Measurements from ENCODE around the gene ARID1B. TPM values are rescaled to one million over a fixed set of nuclear protein-coding genes. Genes with fewer than 3 reads are reported as not detected.

ARID1B gene
- total RNA-seq, 1 experiment from 2014 or later = 86.3 TPM

DNA sequence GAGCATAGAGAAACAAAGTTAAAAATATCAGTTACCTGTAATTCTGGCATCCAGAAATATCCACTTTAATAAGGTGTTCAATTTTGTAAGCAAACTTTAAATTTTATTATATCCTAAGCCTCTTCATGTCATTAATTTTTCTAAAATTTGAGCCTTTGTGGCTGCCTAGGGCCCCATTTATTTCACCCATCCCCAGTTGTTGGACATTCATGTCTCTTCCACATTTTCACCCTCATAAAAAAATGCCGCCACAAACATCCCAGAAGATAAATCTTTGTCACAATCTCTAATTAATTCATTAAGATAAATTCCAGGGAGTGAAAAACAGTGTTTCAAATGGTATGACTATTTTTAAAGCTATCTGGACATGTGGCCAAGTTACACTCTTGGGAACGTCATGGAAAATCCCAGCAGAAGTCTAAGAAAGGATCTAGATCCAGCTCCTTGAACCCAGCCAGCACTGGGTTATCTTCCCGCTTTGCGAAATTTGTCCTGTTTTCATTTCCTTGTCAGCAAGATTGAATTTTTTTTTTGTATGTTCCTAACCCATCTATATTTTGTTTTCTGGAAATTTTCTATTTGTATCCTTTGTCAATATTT lies 448.9 kb downstream of the ARID1B start:
- no peaks in the 10 kb centered on the region for H3K36me3 ChIP-seq (ENCODE audit: insufficient read depth, low read length, poor library complexity, severe bottlenecking)
- POLR2A ChIA-PET (ENCODE audit: low non-redundant PET) = no interaction called here
- no peak overlapping the region for H3K27ac ChIP-seq (ENCODE audit: low read depth, low read length, poor library complexity, severe bottlenecking)
- H3K4me1 ChIP-seq (ENCODE audit: insufficient read depth, low read length, poor library complexity, severe bottlenecking) = no peaks in the 10 kb centered on the region
- intact Hi-C loops (cut with micrococcal nuclease; ENCODE audit: unreplicated experiment) = no loop called here
- no peak overlapping the region for H3K4me3 ChIP-seq (ENCODE audit: low read depth, low read length, poor library complexity, severe bottlenecking)
- H3K9me3 ChIP-seq (ENCODE audit: low read depth, low read length, poor library complexity, severe bottlenecking) = no peaks in the 10 kb centered on the region
- TF ChIP-seq, protein P1, sequence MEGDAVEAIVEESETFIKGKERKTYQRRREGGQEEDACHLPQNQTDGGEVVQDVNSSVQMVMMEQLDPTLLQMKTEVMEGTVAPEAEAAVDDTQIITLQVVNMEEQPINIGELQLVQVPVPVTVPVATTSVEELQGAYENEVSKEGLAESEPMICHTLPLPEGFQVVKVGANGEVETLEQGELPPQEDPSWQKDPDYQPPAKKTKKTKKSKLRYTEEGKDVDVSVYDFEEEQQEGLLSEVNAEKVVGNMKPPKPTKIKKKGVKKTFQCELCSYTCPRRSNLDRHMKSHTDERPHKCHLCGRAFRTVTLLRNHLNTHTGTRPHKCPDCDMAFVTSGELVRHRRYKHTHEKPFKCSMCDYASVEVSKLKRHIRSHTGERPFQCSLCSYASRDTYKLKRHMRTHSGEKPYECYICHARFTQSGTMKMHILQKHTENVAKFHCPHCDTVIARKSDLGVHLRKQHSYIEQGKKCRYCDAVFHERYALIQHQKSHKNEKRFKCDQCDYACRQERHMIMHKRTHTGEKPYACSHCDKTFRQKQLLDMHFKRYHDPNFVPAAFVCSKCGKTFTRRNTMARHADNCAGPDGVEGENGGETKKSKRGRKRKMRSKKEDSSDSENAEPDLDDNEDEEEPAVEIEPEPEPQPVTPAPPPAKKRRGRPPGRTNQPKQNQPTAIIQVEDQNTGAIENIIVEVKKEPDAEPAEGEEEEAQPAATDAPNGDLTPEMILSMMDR (conservative IDR thresholded peaks at IDR 0.05; ENCODE audit: low read depth, low read length) = no peak
- TF ChIP-seq EZH2 (IDR thresholded peaks at IDR 0.05; ENCODE audit: borderline replicate concordance, low read depth, low read length, poor library complexity, severe bottlenecking) = no peak
- no peak for DNase-seq (ENCODE audit: low spot score)
- CTCF ChIA-PET = interaction anchor here (0.6 kb wide), 1 partner anchor 56 kb away, joined by 16 read pairs; no protein-coding TSS in a partner anchor
- H3K27me3 ChIP-seq (replicated peaks; ENCODE audit: insufficient read depth, low read depth, low read length, poor library complexity) = no peaks in the 10 kb centered on the region
- BruUV-seq (replicated peaks) = no TSS peak

DNA sequence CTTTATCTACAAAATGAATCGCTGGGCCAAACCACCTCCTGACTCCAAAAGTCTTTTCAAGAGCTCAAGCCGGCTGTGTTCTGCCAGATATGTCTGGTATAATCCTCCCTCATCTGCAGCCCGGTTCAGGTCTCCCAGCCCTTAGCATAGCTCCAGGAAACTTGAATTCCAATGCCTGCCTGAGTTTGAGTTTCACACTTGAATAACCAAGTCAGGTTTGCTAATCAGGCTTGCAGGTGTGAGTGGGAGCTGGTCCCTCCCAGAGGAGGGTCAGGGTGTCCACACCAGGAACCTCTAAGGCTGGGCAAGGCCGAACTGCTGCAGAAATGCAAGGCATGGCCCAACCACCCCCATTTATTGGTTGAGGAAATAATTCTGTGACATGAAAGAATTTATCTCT lies 449.6 kb downstream of the ARID1B start:
- CTCF ChIA-PET = no interaction called here
- no peaks in the 10 kb centered on the region for H3K36me3 ChIP-seq (ENCODE audit: insufficient read depth, low read length, poor library complexity, severe bottlenecking)
- POLR2A ChIA-PET (ENCODE audit: low non-redundant PET) = no interaction called here
- TF ChIP-seq, protein P1 (conservative IDR thresholded peaks at IDR 0.05; ENCODE audit: low read depth, low read length) = no peak
- no peak for TF ChIP-seq EZH2 (IDR thresholded peaks at IDR 0.05; ENCODE audit: borderline replicate concordance, low read depth, low read length, poor library complexity, severe bottlenecking)
- H3K27me3 ChIP-seq (replicated peaks; ENCODE audit: insufficient read depth, low read depth, low read length, poor library complexity) = no peaks in the 10 kb centered on the region
- no peaks in the 10 kb centered on the region for H3K4me1 ChIP-seq (ENCODE audit: insufficient read depth, low read length, poor library complexity, severe bottlenecking)
- H3K4me3 ChIP-seq (ENCODE audit: low read depth, low read length, poor library complexity, severe bottlenecking) = no peak overlapping the region
- H3K9me3 ChIP-seq (ENCODE audit: low read depth, low read length, poor library complexity, severe bottlenecking) = no peaks in the 10 kb centered on the region
- DNase-seq (ENCODE audit: low spot score) = no peak
- BruUV-seq (replicated peaks) = no TSS peak
- intact Hi-C loops (cut with micrococcal nuclease; ENCODE audit: unreplicated experiment) = no loop called here
- H3K27ac ChIP-seq (ENCODE audit: low read depth, low read length, poor library complexity, severe bottlenecking) = no peak overlapping the region

DNA sequence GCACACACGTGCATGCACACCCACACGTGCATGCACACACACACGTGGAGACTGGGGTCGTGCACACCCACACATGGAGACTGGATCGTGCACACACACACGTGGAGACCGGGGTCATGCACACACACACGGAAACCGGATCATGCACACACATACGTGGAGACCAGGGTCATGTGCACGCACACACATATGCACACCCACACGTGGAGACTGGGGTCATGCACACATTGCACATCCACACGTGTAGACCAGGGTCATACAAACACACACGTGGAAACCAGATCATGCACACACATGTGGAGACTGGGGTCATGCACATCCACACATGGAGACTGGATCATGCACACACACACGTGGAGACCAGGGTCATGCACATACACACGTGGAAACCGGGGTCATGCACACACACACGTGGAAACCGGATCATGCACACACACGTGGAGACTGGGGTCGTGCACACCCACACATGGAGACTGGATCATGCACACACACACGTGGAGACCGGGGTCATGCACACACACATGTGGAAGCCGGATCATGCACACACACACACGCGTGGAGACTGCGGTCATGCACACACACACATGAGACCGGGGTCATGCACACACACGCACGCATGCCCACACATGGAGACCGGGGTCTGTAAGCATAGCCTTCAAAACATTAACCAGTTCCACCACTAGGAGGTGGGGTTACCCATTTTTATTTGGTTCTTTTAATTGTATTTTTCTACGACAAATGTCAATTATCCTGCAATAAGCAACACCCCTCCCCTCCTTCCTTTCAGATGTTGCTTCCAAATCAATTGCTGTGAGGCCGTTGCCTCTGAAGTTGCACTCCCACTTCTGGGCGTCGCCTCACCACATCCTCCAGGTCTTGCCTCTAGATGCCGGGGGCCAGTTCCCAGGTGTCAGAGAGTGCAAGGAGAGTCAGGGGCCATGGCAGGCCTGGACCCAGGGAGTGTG lies 450.3 kb downstream of the ARID1B start:
- no TSS peak for BruUV-seq (replicated peaks)
- no peaks in the 10 kb centered on the region for H3K9me3 ChIP-seq (ENCODE audit: low read depth, low read length, poor library complexity, severe bottlenecking)
- TF ChIP-seq, protein P1 (conservative IDR thresholded peaks at IDR 0.05; ENCODE audit: low read depth, low read length) = peak; percentile 50
- TF ChIP-seq EZH2 (IDR thresholded peaks at IDR 0.05; ENCODE audit: borderline replicate concordance, low read depth, low read length, poor library complexity, severe bottlenecking) = no peak
- CTCF ChIA-PET = no interaction called here
- no peak overlapping the region for H3K4me3 ChIP-seq (ENCODE audit: low read depth, low read length, poor library complexity, severe bottlenecking)
- POLR2A ChIA-PET (ENCODE audit: low non-redundant PET) = no interaction called here
- H3K27me3 ChIP-seq (replicated peaks; ENCODE audit: insufficient read depth, low read depth, low read length, poor library complexity) = no peaks in the 10 kb centered on the region
- H3K27ac ChIP-seq (ENCODE audit: low read depth, low read length, poor library complexity, severe bottlenecking) = no peak overlapping the region
- intact Hi-C loops (cut with micrococcal nuclease; ENCODE audit: unreplicated experiment) = no loop called here
- H3K36me3 ChIP-seq (ENCODE audit: insufficient read depth, low read length, poor library complexity, severe bottlenecking) = no peaks in the 10 kb centered on the region
- H3K4me1 ChIP-seq (ENCODE audit: insufficient read depth, low read length, poor library complexity, severe bottlenecking) = no peaks in the 10 kb centered on the region
- peak; percentile 43 for DNase-seq (ENCODE audit: low spot score)
